Pulmonary artery endothelial cell (primary cell): Measurements from ENCODE around the gene IGFBP2. TPM values are rescaled to one million over a fixed set of nuclear protein-coding genes. Genes with fewer than 3 reads are reported as not detected.

Experiments used
- DNase-seq: peaks from one replicate; pipeline ENCODE4 v3.0.0-alpha.2; 2011; ENCODE audit warnings: low read depth, low spot score
- total RNA-seq: library from RNA; depleted of rRNA; stranded (reverse); fragments of >200 nt; gene quantifications from 2 replicates; pipeline ENCODE4 v1.2.3, GENCODE V29; 2014

The IGFBP2 gene
- total RNA-seq, 1 donor from 2014 or later: 60.4 TPM

GRCh38 chr2:216661639-216662375 lies 28.6 kb downstream of the IGFBP2 start:
- DNase-seq: no peak

GRCh38 chr2:216663106-216663505 lies 29.9 kb downstream of the IGFBP2 start:
- DNase-seq: no peak

- no peak for DNase-seq
These were observed 30.6 kb downstream of the IGFBP2 start for GRCh38 chr2:216663846-216664245.

GRCh38 chr2:216664593-216665034 lies 31.4 kb downstream of the IGFBP2 start:
- no peak for DNase-seq

- DNase-seq: no peak
These were observed 32.0 kb downstream of the IGFBP2 start for GRCh38 chr2:216665242-216665641.

DNA sequence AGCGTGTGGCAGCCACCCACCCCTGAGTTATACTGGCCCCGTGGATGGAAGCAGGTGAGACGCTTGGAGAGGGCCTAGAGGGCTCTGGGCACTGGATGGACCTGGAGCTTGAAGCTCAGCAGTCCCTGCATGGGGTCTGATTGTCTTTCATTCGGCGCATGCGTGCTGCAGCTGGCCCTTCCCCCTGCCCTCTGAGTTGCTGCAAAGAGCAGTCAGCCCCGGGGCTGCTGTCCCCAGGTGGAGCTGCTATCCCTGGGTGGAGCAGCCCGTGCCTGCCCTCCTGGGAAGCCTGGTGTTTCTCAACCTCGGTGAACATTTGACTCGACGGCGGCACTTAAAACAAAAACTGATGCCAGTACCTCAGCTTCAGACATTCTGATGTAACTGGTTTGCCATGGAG lies 32.5 kb downstream of the IGFBP2 start:
- no peak for DNase-seq

DNA sequence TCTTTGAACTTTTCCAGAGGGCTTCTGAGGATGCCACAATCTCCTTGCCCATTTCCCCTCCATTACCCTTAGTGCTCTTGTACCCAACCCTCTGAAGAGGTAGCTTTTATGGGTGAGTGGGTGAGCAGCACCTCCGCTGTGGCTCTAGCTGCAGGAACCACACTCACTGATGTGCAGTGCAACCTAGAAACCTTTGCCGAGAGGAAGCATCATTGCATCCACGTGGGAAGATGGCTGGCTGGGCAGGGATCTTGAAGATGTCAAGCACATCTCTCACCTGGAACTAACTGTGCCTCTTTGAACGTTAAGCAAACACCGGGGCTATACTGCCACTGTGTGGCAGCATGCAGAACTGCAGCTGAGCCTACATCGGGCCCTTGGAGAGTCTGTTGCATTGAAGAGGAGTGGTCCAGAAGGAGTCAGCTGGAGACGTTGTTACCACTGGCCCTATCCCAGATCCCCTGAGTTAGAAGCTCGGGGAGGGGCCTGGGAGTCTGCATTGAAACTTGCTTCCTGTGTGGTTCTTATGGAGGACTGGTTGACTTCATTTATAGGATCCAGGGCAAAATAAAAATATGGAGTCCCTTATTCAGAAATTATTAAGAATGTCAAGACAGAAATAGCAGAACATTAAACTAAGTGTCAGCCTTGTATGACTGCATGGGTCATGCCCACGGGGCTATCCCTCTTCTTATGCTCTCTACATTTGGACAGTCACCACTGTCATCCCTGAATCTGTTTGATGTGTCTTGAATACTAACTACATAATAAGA lies 33.4 kb downstream of the IGFBP2 start:
- DNase-seq: no peak

- DNase-seq: no peak
These were observed 37.3 kb downstream of the IGFBP2 start for GRCh38 chr2:216670266-216671080.

DNA sequence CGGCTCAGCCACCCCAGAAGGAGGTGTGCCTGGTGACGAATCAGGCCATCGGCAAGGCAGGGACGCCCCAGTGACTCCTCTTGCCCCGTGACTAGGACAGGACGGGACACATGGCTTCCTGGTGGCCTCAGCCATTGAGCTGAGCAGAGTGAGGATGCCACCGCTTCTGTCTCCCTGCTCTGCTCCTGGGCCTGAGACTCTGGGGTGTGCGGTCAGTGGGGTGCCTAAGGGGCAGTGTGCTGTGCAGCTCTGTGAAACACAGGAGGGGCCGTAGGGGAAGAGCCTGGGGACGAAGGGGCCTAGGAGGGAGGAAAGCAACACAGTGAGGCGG lies 37.8 kb downstream of the IGFBP2 start:
- DNase-seq: no peak

DNA sequence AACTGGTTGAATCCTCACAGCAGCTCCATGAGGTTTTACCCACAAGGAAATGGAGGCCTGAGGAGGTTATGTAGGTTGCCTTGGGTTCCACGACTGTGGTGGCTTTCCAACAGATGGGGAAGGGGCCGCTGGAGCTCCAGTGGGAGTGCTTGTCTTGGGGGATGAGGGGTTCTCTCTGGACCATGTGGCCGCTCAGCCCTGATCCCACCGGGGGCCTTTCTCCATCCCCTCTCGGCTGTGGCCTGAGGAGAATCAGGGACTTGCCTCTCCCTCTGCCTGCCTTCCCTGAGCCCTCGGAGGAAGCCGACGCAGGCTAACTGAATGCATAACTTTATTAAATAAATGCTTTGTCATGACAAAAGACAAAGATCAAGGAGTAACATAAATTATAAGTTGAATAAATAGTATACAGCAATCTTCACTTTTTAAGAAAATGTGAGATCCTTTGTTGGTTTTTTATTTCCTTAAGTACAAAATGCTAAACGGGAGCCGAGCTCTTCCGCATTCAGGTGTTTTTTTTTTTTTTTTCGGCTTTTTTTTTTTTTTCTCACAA lies 38.6 kb downstream of the IGFBP2 start:
- no peak for DNase-seq

GRCh38 chr2:216672466-216672865 lies 39.2 kb downstream of the IGFBP2 start:
- no peak for DNase-seq

DNA sequence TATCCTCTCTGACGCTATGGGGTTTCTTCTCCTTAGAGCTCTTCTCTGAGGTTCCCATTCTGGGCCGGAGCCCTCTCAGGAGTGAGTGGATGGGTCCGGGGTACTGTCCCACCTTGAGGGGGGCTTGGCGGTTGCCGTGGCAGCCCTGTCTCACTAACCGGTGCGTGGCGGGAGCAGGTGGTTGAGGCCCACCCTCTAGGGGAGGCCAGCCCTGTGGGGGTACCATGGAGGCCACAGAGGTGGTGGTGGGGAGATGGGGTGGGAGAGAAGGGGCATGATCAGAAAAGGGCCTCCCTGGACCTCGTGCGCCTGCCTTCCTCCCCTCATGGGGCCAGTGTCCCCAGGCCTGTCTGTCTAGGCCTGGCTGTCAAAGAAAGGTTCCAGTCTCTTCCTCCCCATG lies 39.8 kb downstream of the IGFBP2 start:
- DNase-seq: no peak

DNA sequence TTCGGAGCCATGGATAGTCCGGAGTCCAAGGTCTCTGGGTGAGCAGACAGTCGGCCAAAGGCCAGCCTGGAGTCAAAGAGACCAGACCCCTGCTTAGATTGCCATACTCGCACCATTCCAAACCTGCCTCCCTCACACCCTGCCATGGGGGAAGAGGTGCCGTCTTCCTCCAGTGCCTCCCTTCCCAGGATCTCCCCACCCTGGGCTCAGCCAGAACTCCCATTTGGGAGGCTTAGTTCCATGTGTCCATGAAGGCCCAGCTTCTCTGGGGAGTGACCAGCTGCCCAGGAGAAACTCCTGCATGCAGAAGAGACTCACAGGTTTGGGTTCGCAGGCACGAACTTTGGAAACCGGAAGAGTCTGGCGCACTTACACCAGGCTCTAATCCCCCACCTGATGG lies 40.4 kb downstream of the IGFBP2 start:
- DNase-seq: no peak

DNA sequence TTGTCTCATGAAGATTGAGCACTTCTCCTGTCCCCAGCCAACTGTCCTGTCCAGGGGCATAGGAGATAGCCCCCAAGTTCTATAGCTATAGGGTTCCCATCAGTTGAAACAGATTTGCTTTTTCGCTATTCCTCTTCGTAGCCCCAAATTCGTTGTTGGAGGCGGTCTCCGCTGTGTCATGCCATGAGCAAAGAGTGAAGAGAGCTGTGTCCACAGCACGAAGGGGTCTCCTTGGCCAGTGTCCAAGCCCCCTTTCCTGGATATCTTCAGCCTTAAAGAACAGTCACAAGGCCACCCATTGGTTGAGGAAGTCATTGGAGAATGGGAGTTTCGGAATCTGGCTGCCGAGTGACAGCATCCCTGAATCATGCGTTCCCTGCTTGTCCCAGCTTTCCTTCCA lies 41.2 kb downstream of the IGFBP2 start:
- no peak for DNase-seq

DNA sequence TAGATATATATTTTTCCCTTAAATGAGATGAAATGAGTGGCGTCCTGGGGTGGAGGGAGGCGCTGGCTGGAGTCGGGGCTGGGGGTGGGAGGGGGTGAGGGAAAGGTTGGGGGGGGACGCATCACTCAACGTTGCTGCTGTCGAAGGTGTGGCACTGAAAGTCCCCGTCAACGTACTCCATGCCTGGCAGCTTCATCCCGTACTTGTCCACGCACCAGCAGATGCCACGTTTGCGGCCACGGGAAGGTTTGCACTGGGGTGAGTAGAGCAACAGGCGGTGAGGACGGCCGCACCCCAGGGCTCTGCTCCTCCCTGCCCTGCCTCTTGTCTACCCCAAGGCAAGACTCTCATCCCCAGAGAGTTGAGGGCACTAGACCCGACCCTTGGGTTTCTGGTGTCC lies 43.4 kb downstream of the IGFBP2 start:
- no peak for DNase-seq

GRCh38 chr2:216677439-216678097 lies 44.3 kb downstream of the IGFBP2 start:
- DNase-seq: no peak

GRCh38 chr2:216678098-216678465 lies 44.9 kb downstream of the IGFBP2 start:
- no peak for DNase-seq

- no peak for DNase-seq
These were observed 45.8 kb downstream of the IGFBP2 start for GRCh38 chr2:216678813-216679657.

GRCh38 chr2:216679658-216680024 lies 46.4 kb downstream of the IGFBP2 start:
- no peak for DNase-seq

DNA sequence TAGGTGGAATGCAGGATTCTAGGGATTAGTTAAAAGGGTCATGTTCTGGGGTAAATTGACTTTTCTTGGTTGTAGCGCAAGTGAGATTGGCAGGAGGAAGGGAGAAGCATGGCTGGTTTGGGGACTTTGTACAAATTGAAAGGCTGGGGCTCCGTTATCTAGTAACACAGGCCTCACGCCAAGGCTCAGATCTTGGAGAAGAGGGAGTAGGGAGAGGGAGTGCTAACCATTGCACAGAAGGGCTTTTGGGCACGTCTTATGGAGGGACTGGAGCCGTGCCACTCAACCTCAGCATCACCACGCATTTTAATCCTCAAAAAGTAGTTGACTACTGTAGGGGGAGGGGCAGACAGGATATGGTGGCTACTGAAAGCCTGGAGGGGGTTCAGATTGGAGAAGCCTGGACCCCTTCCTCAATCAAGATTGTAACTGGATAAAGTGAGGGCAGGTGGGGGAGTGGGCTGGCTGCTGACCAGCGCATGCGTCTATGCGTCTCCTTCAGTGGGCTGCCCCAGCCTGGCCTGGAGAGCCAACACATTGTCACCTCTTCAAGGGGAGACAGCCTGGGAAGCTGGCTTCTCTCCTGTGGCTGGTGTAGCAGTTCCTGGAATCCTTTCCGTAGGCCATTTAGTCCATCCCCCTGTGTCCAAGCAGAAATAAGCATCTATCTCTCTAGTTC lies 47.9 kb downstream of the IGFBP2 start:
- no peak for DNase-seq
